Measurements from ENCODE around the gene KNSTRN. TPM values are rescaled to one million over a fixed set of nuclear protein-coding genes. Genes with fewer than 3 reads are reported as not detected.
A peak's percentile ranks its signal among the peaks of the same experiment; 100 is the strongest.

The KNSTRN gene
- total RNA-seq, 1 experiment from 2014 or later = 58.7 TPM

GRCh38 chr15:40397688-40398412 is 15.3 kb downstream of the KNSTRN start:
- no peak for DNase-seq (ENCODE audit: low spot score)

- DNase-seq (ENCODE audit: low spot score) = no peak
Observed at GRCh38 chr15:40398413-40398873, 15.9 kb downstream of the KNSTRN start.

GRCh38 chr15:40399370-40399769 is 16.8 kb downstream of the KNSTRN start:
- DNase-seq (ENCODE audit: low spot score) = no peak

- DNase-seq (ENCODE audit: low spot score) = peak; percentile 98
Observed at GRCh38 chr15:40405501-40406381, 23.2 kb downstream of the KNSTRN start, which contains the start of gene IVD. IVD (plus strand) TSS chr15:40405795; CDS start chr15:40405828, 33 bp downstream.

GRCh38 chr15:40407330-40407990 is 24.9 kb downstream of the KNSTRN start:
- DNase-seq (ENCODE audit: low spot score) = no peak

- no peak for DNase-seq (ENCODE audit: low spot score)
Observed at GRCh38 chr15:40409366-40409765, 26.8 kb downstream of the KNSTRN start.

GRCh38 chr15:40410476-40410875 is 28.0 kb downstream of the KNSTRN start:
- DNase-seq (ENCODE audit: low spot score) = no peak

GRCh38 chr15:40412095-40412759 is 29.7 kb downstream of the KNSTRN start:
- peak; percentile 61 for DNase-seq (ENCODE audit: low spot score)

- no peak for DNase-seq (ENCODE audit: low spot score)
Observed at GRCh38 chr15:40413036-40413435, 30.5 kb downstream of the KNSTRN start.

- DNase-seq (ENCODE audit: low spot score) = no peak
Observed at GRCh38 chr15:40414816-40415215, 32.3 kb downstream of the KNSTRN start.

- DNase-seq (ENCODE audit: low spot score) = no peak
Observed at GRCh38 chr15:40415226-40415625, 32.7 kb downstream of the KNSTRN start.

GRCh38 chr15:40416056-40416455 is 33.5 kb downstream of the KNSTRN start:
- DNase-seq (ENCODE audit: low spot score) = no peak

- no peak for DNase-seq (ENCODE audit: low spot score)
Observed at GRCh38 chr15:40418126-40418525, 35.6 kb downstream of the KNSTRN start.

- peak; percentile 34 for DNase-seq (ENCODE audit: low spot score)
Observed at GRCh38 chr15:40420071-40420713, 37.7 kb downstream of the KNSTRN start.

- DNase-seq (ENCODE audit: low spot score) = peak; percentile 90
Observed at GRCh38 chr15:40420793-40421192, 38.3 kb downstream of the KNSTRN start.

GRCh38 chr15:40421246-40422157 is 39.0 kb downstream of the KNSTRN start:
- DNase-seq (ENCODE audit: low spot score) = peak; percentile 73

GRCh38 chr15:40424483-40425115 is 42.1 kb downstream of the KNSTRN start:
- DNase-seq (ENCODE audit: low spot score) = no peak

- DNase-seq (ENCODE audit: low spot score) = no peak
Observed at GRCh38 chr15:40425681-40426080, 43.2 kb downstream of the KNSTRN start.

GRCh38 chr15:40427188-40427587 is 44.7 kb downstream of the KNSTRN start:
- DNase-seq (ENCODE audit: low spot score) = no peak
